C1 segment of cervical spinal cord (tissue), 14 donors: Measurements from ENCODE around the gene FOXN1.

Experiments
- DNase-seq, 14 donors: peaks; one replicate each; lab custom pipeline; 2025; lab: John Stamatoyannopoulos, UW

The FOXN1 gene

DNA sequence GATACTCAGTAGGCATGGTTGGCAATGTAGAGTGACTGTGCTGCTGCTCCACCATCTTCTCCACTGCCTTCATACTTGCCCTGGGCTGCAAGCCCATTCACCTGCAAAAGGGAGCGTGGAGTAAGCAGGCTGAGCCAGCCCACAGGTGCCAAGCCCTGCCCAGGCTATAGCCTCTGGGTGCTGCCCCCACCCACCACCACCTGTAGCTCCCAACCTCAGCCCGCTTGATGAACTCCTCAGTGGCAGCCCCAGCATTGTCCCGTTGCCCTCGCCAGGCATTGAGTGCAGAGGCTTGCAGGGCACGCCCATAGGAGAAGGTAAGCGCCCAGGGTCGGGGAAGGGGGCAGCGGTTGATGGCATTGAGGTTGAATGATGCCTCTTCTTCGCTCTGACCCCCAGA, 67.4 kb downstream of the FOXN1 start:
- no peak for DNase-seq

GRCh38 chr17:28573966-28574480, 67.9 kb downstream of the FOXN1 start:
- no peak for DNase-seq

- DNase-seq = no peak
Measured at GRCh38 chr17:28574526-28574925, 68.4 kb downstream of the FOXN1 start.

GRCh38 chr17:28575126-28575795, 69.1 kb downstream of the FOXN1 start:
- peak in 12 of 14 donors; percentile 11 to 78 (median 46) for DNase-seq

DNA sequence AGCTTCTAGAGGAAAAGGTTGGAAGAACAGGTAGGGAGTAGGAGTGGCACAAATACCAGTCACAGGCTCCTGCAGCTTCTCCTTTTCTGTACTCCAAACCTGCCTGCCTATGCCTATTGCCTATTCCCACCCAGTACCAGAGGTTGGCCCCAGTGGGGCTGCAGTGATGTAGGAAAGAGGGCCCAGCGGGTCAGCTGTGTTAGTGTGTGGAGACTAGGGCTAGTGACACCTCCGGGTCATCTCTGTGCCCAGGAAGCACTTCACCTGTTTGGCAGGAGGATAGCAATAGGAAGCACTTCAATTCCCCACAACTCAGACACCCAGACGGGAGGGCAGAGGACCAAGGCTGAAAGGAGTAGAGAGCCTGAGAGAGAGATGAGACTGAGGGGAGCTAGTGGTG, 69.9 kb downstream of the FOXN1 start:
- peak in 2 of 14 donors; percentile 30 to 35 for DNase-seq

- DNase-seq = peak; percentile 32 to 96 (median 88)
Measured at GRCh38 chr17:28576758-28577465, 70.8 kb downstream of the FOXN1 start, which contains the start of gene ALDOC. ALDOC (minus strand) TSS chr17:28576895; CDS start chr17:28575532, 1,363 bp downstream.

DNA sequence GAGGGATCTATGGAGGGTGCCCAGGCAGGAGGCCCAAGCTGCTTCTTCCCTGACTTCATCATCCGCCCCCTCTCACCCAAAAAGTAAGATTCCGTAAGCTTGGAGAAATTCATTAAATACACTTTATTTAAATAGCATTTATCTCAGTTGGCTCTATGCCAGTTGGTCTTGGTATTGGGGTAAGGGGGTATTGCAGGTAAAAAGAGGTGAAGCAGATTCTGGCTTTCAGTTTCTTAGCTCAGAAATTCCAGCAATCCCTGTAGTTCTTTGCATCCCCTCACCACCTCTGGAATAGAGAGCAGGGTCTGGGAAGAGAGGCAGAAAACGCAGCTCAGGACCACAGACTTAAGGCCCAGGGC, 71.3 kb downstream of the FOXN1 start:
- DNase-seq = peak in 2 of 14 donors; percentile 34 to 47

DNA sequence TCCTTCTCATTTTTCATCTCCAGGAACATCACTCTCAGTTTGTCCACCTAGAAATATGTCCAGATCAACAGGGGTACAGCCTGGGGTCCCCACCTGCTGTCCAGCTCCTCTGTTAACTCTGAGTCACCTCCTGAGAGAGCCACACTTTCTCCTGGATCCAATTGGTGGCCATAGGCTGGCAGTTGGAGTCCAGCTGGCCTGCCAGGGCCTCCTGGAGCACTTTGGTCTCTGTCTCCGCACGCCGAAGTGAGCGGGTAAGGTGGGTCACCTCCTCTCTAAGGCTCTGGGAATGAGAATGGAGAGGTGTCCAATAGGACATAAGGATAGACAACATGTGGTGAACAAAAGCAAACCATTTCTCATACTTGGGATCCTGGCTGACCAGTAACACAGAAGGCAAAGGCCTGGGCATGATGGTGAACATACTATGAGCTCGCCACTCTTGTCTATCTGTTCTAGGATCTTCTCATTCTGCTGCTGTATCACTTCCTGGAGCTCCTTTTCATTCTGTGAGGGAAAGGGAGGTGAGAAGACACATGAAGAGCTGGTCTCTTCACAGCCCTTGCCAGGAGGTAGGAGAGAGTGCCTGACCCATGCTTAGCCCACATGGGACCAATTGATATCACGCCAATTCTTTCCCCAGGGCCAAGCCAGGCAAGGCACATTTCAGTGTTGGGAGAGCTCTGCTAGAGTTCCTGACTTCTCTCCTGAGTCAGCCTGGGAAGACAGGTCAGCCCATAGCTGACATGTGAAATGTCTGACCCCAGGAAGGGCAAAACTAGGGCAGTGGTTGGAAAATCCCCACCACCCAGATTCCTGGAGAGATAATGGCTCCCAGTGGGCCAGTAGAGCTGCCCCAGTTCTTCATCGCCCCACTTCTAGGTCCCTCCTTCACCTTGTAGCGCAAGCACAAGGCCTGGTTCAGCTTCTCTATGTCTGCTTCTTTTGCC, 72.4 kb downstream of the FOXN1 start:
- DNase-seq = no peak

- no peak for DNase-seq
Measured at GRCh38 chr17:28579526-28579925, 73.4 kb downstream of the FOXN1 start.

DNA sequence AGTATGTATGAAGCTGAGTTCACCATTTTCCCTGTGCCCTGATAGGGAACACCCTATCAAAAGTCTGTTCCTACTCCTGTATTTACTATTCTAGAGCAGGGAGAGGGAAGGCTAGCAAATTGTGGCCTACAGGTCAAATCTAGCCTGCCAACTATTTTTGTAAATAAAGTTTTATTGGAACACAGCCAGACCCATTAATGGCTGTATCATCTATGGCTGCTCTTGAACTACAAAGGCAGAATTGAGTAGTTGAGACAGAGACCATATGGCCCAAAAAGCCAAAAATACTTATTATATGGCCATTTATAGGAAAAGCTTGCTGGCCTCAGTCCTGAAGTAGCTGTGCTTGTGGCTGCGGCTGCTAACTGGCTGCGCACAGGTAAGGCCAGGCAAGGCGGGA, 74.8 kb downstream of the FOXN1 start:
- no peak for DNase-seq

DNA sequence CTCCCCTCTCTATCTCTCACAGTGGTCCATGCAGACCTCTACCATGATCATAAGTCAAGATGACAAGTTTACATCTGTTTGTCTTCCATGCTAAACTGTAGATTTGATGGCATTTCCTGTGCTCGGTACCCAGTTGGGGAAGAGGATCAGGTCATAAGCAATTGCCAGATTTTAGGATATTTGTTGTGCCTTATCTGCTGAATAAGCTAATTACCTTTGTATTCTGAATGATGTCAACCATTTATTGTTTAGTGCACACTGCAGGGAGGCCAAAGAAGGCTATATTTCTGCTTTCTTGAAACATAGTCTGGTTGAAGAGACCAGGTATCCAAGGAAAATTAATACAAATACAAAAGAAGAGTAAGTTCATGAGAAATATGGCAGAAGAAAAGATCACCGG, 76.4 kb downstream of the FOXN1 start:
- no peak for DNase-seq

DNA sequence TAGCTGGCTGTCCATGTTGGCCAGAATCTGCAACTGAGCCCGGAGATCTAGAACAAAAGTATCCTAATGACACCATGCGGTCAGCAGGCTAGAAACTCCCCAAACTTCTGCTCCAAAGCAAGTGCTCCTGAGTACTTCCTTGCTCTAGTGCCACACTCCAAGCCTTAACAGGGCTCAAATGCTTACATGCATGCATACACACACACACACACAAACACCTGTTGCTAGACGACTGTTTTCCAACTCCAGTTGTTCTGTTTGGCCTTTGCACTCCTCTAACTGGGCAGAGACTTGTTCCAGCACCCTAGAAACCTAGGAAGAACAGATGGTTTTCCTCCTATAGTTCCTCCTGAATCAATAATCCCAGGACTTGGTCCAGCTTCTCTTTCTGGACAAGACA, 78.3 kb downstream of the FOXN1 start:
- no peak for DNase-seq

- no peak for DNase-seq
Measured at GRCh38 chr17:28585851-28586250, 79.7 kb downstream of the FOXN1 start.
